Measurements from ENCODE around the gene CNTNAP5. TPM values are rescaled to one million over a fixed set of nuclear protein-coding genes. Genes with fewer than 3 reads are reported as not detected.

The CNTNAP5 gene
- total and polyA plus RNA-seq, 2 experiments from 2014 or later, result 0.28 TPM; not detected in 1

- no peaks in the 10 kb centered on the region for H4K20me1 ChIP-seq (ENCODE audit: insufficient read depth, poor library complexity, severe bottlenecking)
- H3K9me3 ChIP-seq (ENCODE audit: low read depth), result no peaks in the 10 kb centered on the region
- H3K27ac ChIP-seq, result no peak overlapping the region
- no peaks in the 10 kb centered on the region for H3K4me1 ChIP-seq (ENCODE audit: insufficient read depth)
- no peak for TF ChIP-seq CTCF (IDR thresholded peaks at IDR 0.05; ENCODE audit: poor library complexity)
- TF ChIP-seq EZH2 (IDR thresholded peaks at IDR 0.05; ENCODE audit: borderline replicate concordance), result no peak
- TF ChIP-seq EZH2phosphoT487 (IDR thresholded peaks at IDR 0.05; ENCODE audit: low read depth, severe bottlenecking, unreplicated experiment), result no peak
- H3K9me2 ChIP-seq (replicated peaks; ENCODE audit: insufficient read depth), result no peaks in the 10 kb centered on the region
- no peaks in the 10 kb centered on the region for H3K27me3 ChIP-seq
- no peak overlapping the region for H2AFZ ChIP-seq
- no peak overlapping the region for H3K4me2 ChIP-seq
- no peak for DNase-seq (ENCODE audit: low spot score)
- H3K36me3 ChIP-seq (replicated peaks; ENCODE audit: insufficient read depth, low read depth), result no peaks in the 10 kb centered on the region
- H3K79me2 ChIP-seq, result no peaks in the 10 kb centered on the region
- WGBS (ENCODE audit: low lambda C conversion rate, missing lambda C conversion rate), result 65% methylated on average over 1 of the region's 1 CpG
- no peak overlapping the region for H3K4me3 ChIP-seq
Observed at GRCh38 chr2:124122340-124122739, 97.3 kb downstream of the CNTNAP5 start.

- H2AFZ ChIP-seq, result no peak overlapping the region
- DNase-seq (ENCODE audit: low spot score), result no peak
- no peak overlapping the region for H3K4me3 ChIP-seq
- H3K9me2 ChIP-seq (replicated peaks; ENCODE audit: insufficient read depth), result no peaks in the 10 kb centered on the region
- 68% methylated on average over 5 of the region's 5 CpGs for WGBS (ENCODE audit: low lambda C conversion rate, missing lambda C conversion rate)
- TF ChIP-seq EZH2 (IDR thresholded peaks at IDR 0.05; ENCODE audit: borderline replicate concordance), result no peak
- no peak for TF ChIP-seq EZH2phosphoT487 (IDR thresholded peaks at IDR 0.05; ENCODE audit: low read depth, severe bottlenecking, unreplicated experiment)
- TF ChIP-seq CTCF (IDR thresholded peaks at IDR 0.05; ENCODE audit: poor library complexity), result no peak
- H3K36me3 ChIP-seq (replicated peaks; ENCODE audit: insufficient read depth, low read depth), result no peaks in the 10 kb centered on the region
- H4K20me1 ChIP-seq (ENCODE audit: insufficient read depth, poor library complexity, severe bottlenecking), result no peaks in the 10 kb centered on the region
- H3K79me2 ChIP-seq, result no peaks in the 10 kb centered on the region
- no peaks in the 10 kb centered on the region for H3K9me3 ChIP-seq (ENCODE audit: low read depth)
- H3K4me1 ChIP-seq (ENCODE audit: insufficient read depth), result no peaks in the 10 kb centered on the region
- no peak overlapping the region for H3K27ac ChIP-seq
- no peaks in the 10 kb centered on the region for H3K27me3 ChIP-seq
- H3K4me2 ChIP-seq, result no peak overlapping the region
Observed at GRCh38 chr2:124131276-124131675, 106.2 kb downstream of the CNTNAP5 start.

GRCh38 chr2:124136110-124136509 lies 111.0 kb downstream of the CNTNAP5 start:
- Histone ChIP-seq H4K20me1 (ENCODE audit: insufficient read depth, poor library complexity, severe bottlenecking) (no peaks in the 10 kb centered on the region), H3K36me3 (replicated peaks; ENCODE audit: insufficient read depth, low read depth) (no peaks in the 10 kb centered on the region), H3K4me2 (no peak overlapping the region), H3K27me3 (no peaks in the 10 kb centered on the region), H3K27ac (no peak overlapping the region), H3K4me3 (no peak overlapping the region), H3K9me2 (replicated peaks; ENCODE audit: insufficient read depth) (no peaks in the 10 kb centered on the region), H3K79me2 (no peaks in the 10 kb centered on the region), H2AFZ (no peak overlapping the region), H3K9me3 (ENCODE audit: low read depth) (no peaks in the 10 kb centered on the region), H3K4me1 (ENCODE audit: insufficient read depth) (no peaks in the 10 kb centered on the region)
- TF ChIP-seq CTCF (IDR thresholded peaks at IDR 0.05; ENCODE audit: poor library complexity), result no peak
- no peak for TF ChIP-seq EZH2 (IDR thresholded peaks at IDR 0.05; ENCODE audit: borderline replicate concordance)
- TF ChIP-seq EZH2phosphoT487 (IDR thresholded peaks at IDR 0.05; ENCODE audit: low read depth, severe bottlenecking, unreplicated experiment), result no peak
- 83% methylated on average over 1 of the region's 1 CpG for WGBS (ENCODE audit: low lambda C conversion rate, missing lambda C conversion rate)
- no peak for DNase-seq (ENCODE audit: low spot score)

- Histone ChIP-seq H4K20me1 (ENCODE audit: insufficient read depth, poor library complexity, severe bottlenecking) (no peaks in the 10 kb centered on the region), H3K79me2 (no peaks in the 10 kb centered on the region), H3K4me2 (no peak overlapping the region), H3K27me3 (no peaks in the 10 kb centered on the region), H3K4me1 (ENCODE audit: insufficient read depth) (no peaks in the 10 kb centered on the region), H3K36me3 (replicated peaks; ENCODE audit: insufficient read depth, low read depth) (no peaks in the 10 kb centered on the region), H3K27ac (no peak overlapping the region), H3K9me3 (ENCODE audit: low read depth) (no peaks in the 10 kb centered on the region), H3K4me3 (no peak overlapping the region), H2AFZ (no peak overlapping the region), H3K9me2 (replicated peaks; ENCODE audit: insufficient read depth) (no peaks in the 10 kb centered on the region)
- TF ChIP-seq EZH2 (IDR thresholded peaks at IDR 0.05; ENCODE audit: borderline replicate concordance) (no peak), CTCF (IDR thresholded peaks at IDR 0.05; ENCODE audit: poor library complexity) (no peak), EZH2phosphoT487 (IDR thresholded peaks at IDR 0.05; ENCODE audit: low read depth, severe bottlenecking, unreplicated experiment) (no peak)
- 93% methylated on average over 3 of the region's 3 CpGs for WGBS (ENCODE audit: low lambda C conversion rate, missing lambda C conversion rate)
- peak; percentile 8 for DNase-seq (ENCODE audit: low spot score)
Observed at GRCh38 chr2:124138076-124138475, 113.0 kb downstream of the CNTNAP5 start.
